Measurements from ENCODE around the gene TEX22.

TEX22 gene

DNA sequence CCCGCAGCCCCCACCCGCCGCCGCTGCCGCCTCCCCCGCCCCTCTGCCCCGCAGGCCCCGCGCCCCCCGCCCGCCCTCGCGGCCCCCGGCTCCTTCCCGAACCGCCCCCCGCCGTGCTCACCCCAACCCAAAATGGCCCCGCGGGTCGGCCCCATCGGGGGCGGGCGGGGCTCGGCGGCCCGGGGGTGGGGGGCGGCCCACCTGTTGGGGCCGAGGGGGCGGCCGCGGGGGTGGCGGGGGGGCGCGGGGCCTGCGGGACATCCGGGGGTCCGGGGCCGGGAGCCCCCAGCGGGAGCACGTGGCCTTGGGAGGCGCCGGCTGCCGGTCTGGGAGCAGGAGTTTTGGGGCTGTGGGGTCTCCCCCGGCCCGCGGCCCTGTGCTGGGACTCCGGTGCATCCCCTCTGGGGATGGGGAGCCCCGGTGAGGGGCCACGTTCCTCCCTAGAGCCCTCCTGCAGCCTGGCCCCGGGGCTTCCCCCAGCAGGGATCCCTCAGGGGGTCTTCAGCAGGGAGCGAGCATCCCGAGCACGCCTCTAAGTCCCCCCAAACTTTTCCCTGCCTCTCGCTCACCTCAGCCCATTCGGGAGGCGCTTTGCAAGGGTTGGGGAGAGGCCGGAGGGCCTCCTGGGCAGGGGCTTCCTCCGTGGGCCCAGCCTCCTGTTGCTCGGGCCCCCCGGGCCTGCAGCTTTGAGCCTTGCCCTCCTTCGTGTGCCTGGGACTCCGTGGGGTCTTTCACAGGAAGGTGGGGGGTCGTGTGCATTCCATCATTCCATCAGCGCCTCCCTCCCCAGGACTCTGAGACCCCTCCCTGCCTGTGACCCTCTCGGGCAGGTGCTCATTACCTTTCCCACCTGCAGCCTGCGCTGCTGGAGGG lies 22.0 kb downstream of the TEX22 start:
- DNase-seq, result no peak

DNA sequence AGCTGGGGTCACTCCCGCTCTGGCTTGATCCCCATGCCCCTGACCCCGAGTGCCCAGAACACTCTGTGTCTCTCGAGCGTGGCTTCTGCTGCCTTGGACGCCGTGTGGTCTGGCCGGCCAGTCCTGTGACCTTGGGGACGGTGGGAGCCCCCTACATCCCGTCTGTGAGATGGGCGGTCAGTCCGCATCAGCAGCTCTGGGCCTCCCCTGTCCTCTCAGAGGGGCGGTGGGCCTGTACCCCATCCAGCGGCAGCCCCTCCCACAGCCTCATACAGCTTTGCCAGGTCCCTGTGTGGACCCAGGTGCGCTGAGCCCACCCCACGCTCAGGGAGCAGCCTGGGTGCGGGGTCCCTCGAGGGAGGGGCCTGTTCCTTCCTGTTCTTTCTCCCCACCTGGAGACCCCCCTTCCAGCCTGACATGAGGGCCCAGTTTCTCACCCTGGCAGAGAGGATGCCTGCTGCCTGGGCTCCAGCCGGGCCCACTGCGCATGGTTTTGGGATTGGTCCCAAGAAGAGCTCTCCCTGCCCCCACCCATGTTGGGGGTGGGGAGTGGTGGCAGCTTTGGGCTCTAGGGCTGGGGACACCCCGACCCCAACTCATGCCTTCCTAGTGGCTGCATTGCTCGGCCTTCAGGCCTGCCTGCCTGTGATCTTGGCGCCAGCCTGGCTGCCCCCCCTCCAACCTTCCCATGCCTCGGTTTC lies 22.8 kb downstream of the TEX22 start:
- DNase-seq, result no peak

- no peak for DNase-seq
Observed at GRCh38 chr14:105421723-105422615, 23.6 kb downstream of the TEX22 start.

DNA sequence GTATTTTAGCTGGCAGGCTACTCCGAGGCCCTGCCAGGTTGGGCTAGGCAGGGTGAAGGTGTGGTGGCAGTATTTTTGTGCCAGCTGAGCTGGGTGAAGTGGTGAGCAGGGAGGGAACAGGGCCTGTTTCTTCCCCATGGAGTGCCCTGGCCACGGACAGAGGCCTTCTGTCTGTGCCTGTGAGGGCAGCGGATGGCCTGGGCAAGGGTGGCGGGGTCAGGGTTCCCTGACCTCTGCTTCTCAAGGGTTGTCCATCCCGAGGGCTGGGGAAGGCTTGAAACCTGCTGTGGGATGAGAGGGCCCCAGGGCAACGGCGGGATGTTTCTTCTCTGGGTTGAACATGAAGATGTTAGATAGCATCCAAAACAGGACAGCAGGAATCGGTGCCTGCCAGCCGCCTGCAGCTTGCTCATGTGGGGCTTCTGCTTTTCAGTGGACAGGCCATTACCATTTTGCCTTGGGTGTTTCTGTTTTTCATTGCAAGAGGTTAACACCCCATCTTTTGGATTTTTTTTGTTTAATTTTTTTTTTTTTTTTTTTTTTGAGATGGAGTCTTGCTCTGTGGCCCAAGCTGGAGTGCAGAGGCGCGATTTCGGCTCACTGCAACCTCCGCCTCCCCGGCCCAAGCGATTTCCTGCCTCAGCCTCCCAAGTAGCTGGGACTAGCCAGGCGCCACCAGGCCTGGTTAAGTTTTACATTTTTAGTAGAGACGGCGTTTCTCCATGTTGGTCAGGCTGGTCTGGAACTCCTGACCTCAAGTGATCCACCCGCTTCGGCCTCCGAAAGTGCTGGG lies 24.6 kb downstream of the TEX22 start:
- no peak for DNase-seq

DNA sequence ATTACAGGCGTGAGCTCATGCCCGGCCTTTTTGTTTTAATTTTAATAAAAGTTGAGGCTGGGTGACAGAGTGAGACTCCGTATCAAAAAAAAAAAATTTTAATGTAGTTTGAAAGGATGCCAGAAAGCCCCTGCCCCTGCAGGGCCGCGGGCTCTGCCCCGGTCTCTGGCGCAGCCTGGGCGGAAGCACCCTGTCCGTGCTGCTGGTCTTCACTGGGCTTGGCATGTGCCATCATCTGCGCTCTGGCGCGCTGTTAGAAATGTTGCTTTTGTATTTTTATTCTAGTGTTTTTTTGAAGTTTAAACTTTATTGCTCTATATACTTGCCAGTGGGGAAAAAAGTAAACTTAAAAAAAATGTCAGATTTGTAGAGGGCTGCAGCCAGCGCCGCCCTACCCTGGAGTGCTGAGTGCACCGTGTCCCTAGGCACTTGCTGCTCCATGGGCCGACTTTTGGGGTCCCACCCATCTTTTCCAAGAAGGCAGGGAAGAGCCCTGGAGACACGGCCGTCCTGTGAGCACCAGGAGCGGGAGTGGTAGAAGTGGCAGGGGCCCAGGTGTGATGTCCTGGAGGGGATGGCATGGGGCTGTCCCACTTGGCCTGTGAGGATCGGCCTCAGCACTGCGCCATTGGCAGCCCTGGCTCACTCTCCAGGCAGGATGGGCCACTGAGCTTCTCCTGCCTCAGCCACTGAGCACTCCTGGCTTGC lies 25.3 kb downstream of the TEX22 start:
- DNase-seq, result no peak

DNA sequence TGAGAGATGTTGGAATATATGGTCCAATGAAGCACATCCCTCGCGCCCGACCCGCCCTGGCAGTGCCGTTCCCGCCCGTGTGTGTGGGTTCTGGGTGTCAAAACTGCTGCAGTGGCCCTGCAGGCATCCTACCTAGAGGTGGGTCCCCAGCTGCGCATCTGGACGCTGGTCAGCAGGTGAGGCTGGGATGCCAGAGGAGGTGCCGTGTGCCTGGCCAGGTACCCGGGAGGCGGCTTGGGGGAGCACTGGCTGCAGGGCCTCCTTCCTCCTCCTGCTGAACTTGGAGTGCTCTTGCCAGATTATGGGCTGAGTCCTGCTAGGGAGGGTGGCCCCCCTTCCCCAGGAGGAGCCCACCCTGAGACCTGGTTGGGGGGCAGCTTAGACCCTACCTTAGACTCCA lies 26.5 kb downstream of the TEX22 start:
- no peak for DNase-seq

GRCh38 chr14:105425823-105426247 lies 27.5 kb downstream of the TEX22 start:
- DNase-seq, result no peak

DNA sequence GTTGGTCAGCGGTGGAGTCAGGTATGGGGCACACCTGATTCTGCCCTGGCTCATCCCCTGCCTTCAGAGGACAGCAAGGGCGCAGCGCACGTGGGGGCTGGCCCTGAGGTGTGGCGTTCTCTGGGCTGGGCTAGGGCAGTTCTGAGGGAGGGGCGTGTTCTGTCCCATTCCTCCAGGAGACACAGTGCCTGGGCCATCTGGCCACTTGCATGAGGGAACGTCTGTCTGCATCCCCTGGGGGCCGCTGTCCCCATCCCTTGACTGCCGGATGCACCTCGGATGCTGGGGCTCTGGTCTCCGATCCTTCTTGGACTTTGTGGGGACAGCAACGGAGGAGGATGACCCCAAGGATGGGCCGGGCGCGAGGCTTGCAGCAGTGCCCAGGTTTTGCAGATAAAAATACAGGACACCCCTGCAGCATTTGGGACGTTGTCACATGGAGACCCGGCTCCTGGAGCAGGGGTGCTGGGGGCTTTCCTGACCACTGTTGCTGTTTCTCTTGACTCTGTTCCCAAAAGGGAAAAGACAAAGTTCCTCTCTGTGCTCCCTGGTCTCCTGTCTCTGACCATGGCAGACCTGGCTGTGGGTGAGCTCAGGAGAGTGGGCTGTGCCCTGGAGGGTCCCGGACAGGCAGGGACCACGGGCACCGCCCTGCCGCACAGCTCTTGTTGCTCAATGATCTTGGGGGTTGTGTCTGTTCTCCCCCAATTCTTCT lies 28.2 kb downstream of the TEX22 start:
- no peak for DNase-seq

DNA sequence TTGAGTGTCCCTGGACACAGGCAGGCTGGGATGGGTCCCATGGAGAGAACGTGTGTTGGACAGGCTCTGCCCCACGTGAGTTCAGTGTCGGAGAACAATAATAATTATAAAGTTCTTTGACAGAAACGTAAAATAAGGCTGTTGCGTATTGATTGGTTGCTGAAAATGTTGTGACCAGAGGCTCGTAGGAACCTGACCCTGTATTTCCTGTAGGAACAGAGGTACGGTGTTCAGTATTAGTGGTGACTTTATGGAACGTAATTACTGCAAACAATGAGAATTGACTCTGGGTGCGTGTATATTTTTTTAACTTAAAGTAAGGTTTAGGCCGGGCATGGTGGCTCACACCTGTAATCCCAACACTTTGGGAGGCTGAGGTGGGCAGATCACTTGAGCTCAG lies 29.1 kb downstream of the TEX22 start:
- DNase-seq, result no peak

- no peak for DNase-seq
Observed at GRCh38 chr14:105427936-105428485, 29.7 kb downstream of the TEX22 start.

GRCh38 chr14:105430042-105430441 lies 31.7 kb downstream of the TEX22 start:
- DNase-seq, result no peak

DNA sequence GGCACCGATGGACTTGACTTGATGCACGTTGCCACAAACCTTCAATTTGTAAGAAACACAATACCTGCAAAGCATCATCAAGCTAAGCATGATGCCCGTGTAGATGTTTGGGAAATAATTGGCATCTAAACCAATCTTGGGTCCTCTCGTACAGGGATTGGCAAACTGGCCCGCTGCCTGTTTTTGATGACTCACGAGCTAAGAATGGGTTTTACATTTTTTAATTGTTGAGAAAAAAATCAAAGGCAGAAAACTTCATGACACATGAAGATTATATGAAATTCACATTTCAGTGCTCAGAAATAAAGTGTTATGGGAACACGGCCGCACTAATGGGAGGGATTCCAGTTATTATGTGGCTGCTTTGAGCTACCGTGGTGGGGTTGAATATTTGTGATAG lies 32.2 kb downstream of the TEX22 start:
- peak in 2 of 56 donors; percentile 26 to 31 for DNase-seq

DNA sequence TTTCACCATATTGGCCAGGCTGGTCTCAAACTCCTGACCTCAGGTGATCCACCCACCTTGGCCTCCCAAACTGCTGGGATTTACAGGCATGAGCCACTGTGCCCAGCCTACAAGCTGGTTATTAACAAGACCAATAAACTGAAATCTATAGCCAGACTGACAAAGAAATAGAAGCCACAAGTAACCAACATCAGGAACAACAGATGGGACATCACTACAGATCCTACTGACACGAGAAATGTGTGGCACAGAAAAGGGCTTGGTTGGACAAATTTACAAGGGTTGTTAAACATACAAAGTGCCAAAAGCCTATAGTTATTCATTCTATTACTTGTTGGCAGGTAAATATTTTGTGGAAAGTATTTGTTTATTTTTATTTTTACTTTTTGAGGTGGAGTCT lies 32.9 kb downstream of the TEX22 start:
- DNase-seq, result no peak

- no peak for DNase-seq
Observed at GRCh38 chr14:105432657-105433056, 34.3 kb downstream of the TEX22 start.

DNA sequence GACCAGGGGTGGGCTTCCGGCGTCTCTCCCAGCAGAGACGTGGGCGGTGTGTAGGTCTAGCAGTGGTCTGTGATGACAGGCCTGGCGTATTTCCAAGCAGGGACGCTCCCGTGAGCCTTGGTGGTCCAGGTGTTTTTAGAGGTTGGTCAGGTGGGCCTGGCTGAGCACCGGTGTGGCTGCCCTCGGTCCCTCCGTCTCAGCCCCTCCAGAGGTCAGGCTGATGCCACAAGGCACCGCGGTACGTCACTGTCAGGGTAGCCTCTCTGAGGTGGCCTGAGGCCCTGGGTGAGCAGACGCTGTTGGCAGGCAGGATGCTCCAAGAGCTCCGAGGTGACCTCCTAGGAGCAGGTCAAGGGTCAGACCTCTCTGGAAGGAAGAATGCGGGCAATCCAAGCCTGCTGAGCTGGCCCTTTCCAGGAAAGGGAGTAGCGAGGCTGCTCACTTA lies 34.8 kb downstream of the TEX22 start:
- DNase-seq, result no peak

- DNase-seq, result no peak
Observed at GRCh38 chr14:105436402-105436801, 38.1 kb downstream of the TEX22 start.

DNA sequence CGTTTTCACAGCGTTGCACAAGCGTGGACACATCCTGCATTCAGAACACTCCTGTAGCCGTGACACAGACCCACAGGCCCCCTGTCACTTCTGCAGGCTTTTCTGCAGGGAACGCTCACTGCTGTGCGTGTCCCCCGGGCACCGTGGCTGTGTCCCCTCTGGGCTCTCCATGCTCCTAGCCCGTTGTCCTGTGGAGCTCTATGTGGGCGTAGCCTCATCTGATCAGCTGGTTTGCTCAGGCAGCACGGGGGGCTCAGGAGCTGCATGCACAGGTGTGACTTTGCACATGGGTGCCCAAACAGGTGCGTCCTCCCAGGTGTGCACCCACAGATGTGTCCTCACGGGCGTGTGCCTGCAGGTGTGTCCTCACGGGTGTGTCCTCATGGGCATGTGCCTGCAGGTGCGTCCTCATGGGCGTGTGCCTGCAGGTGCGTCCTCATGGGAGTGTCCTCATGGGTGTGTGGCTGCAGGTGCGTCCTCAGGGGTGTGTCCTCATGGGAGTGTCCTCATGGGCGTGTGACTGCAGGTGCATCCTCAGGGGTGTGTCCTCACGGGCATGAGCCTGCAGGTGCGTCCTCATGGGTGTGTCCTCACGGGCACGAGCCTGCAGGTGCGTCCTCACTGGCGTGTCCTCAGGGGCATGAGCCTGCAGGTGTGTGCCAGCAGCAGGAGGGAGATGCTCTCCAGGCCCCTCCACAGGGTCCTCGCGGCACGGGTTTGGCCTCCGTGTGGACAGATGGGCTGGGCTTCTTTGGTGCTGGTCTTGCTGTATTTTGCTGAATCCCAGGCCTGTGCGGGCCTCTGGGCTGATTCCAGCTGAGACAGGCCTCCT lies 38.8 kb downstream of the TEX22 start:
- DNase-seq, result no peak
